WTC11 (cell line): ENCODE data around the gene CCDC88A. TPM values are rescaled to one million over a fixed set of nuclear protein-coding genes. Genes with fewer than 3 reads are reported as not detected.
"Not testable (repeated sequence)": the region's sequence is repeated elsewhere in the genome, so short reads cannot be mapped to it uniquely, and the experiment has no call there.

ENCODE experiments used
- ATAC-seq: fragments of 200-7000 bp; cut with Tn5 transposase; 2 replicates; pipeline ENCODE4 v1.10.0; 2021; ENCODE audit warnings: mild to moderate bottlenecking, moderate library complexity
- CTCF ChIA-PET: fragments of 300-600 bp; sonication (Branson Sonifier 250); formaldehyde crosslinking; loops from one replicate; lab custom pipeline; 2021; ENCODE audit warnings: antibody characterized with exemption; lab: Charles Lee
- POLR2A ChIA-PET: fragments of 350-600 bp; sonication (Branson Sonifier 250); formaldehyde crosslinking; loops from one replicate; lab custom pipeline; 2021; ENCODE audit warnings: antibody characterized with exemption; lab: Charles Lee
- DNase-seq: peaks from one replicate; pipeline ENCODE4 v3.0.0; 2021; ENCODE audit warnings: low spot score
- H3K27ac Mint-ChIP-seq: 2 replicates; pipeline ENCODE4 v1.8.0; 2021; ENCODE audit warnings: mixed read lengths
- H3K27me3 Mint-ChIP-seq: 2 replicates; pipeline ENCODE4 v1.8.0; 2021; ENCODE audit warnings: low read depth, mild to moderate bottlenecking, moderate library complexity, mixed read lengths
- H3K36me3 Mint-ChIP-seq: 2 replicates; pipeline ENCODE4 v1.8.0; 2021; ENCODE audit warnings: mixed read lengths
- H3K4me1 Mint-ChIP-seq: 2 replicates; pipeline ENCODE4 v1.8.0; 2022; ENCODE audit warnings: mixed read lengths
- H3K4me3 Mint-ChIP-seq: 2 replicates; pipeline ENCODE4 v1.8.0; 2021; ENCODE audit warnings: mild to moderate bottlenecking, moderate library complexity, mixed read lengths
- H3K9me3 Mint-ChIP-seq: 2 replicates; pipeline ENCODE4 v1.8.0; 2021; ENCODE audit warnings: mixed read lengths
- ATF6 ChIP-seq: sonication (generic); formaldehyde crosslinking; IDR thresholded peaks from 2 replicates; pipeline ENCODE4 v1.8.1; 2023; ENCODE audit warnings: mild to moderate bottlenecking, missing genetic modification reagents
- CREB1 ChIP-seq: sonication (generic); formaldehyde crosslinking; IDR thresholded peaks from 2 replicates; pipeline ENCODE4 v1.8.0; 2023; ENCODE audit warnings: mild to moderate bottlenecking, missing genetic modification reagents
- CTCF ChIP-seq: fragments of 200-600 bp; IDR thresholded peaks from 2 replicates; pipeline ENCODE4 v1.8.0; 2022; ENCODE audit warnings: antibody characterized with exemption
- E2F1 ChIP-seq: sonication (generic); formaldehyde crosslinking; IDR thresholded peaks from 2 replicates; pipeline ENCODE4 v1.8.0; 2022; ENCODE audit warnings: mild to moderate bottlenecking, missing genetic modification reagents
- E2F5 ChIP-seq: sonication (generic); formaldehyde crosslinking; IDR thresholded peaks from 2 replicates; pipeline ENCODE4 v1.8.1; 2022; ENCODE audit warnings: mild to moderate bottlenecking, moderate library complexity, missing genetic modification reagents
- FOXP1 ChIP-seq: sonication (generic); formaldehyde crosslinking; IDR thresholded peaks from 2 replicates; pipeline ENCODE4 v1.8.0; 2022; ENCODE audit warnings: missing genetic modification reagents, mild to moderate bottlenecking, moderate library complexity, borderline replicate concordance
- PRDM15 ChIP-seq: sonication (generic); formaldehyde crosslinking; IDR thresholded peaks from 2 replicates; pipeline ENCODE4 v1.8.0; 2022; ENCODE audit warnings: missing genetic modification reagents
- PRRX2 ChIP-seq: fragments of 250-450 bp; sonication (Bioruptor Pico); IDR thresholded peaks from 2 replicates; pipeline ENCODE4 v1.8.0; 2021; ENCODE audit warnings: mild to moderate bottlenecking
- RELA ChIP-seq: sonication (generic); formaldehyde crosslinking; IDR thresholded peaks from 2 replicates; pipeline ENCODE4 v1.8.1; 2022; ENCODE audit warnings: missing genetic modification reagents, mild to moderate bottlenecking, borderline replicate concordance
- RORB ChIP-seq: fragments of 250-450 bp; sonication (Bioruptor Pico); IDR thresholded peaks from 2 replicates; pipeline ENCODE4 v1.9.0; 2021; ENCODE audit warnings: mild to moderate bottlenecking
- SOX15 ChIP-seq: fragments of 250-450 bp; sonication (Bioruptor Pico); IDR thresholded peaks from 2 replicates; pipeline ENCODE4 v1.9.0; 2021; ENCODE audit warnings: mild to moderate bottlenecking
- SP1 ChIP-seq: sonication (generic); formaldehyde crosslinking; conservative IDR thresholded peaks from 2 replicates; pipeline ENCODE4 v1.8.1; 2022; ENCODE audit warnings: missing genetic modification reagents
- TEAD4 ChIP-seq: sonication (generic); formaldehyde crosslinking; IDR thresholded peaks from 2 replicates; pipeline ENCODE4 v1.8.0; 2022; ENCODE audit warnings: mild to moderate bottlenecking, missing genetic modification reagents
- ZBTB43 ChIP-seq: sonication (generic); formaldehyde crosslinking; IDR thresholded peaks from 2 replicates; pipeline ENCODE4 v1.8.1; 2023; ENCODE audit warnings: mild to moderate bottlenecking, missing genetic modification reagents
- ZNF281 ChIP-seq: sonication (generic); formaldehyde crosslinking; IDR thresholded peaks from 2 replicates; pipeline ENCODE4 v1.8.0; 2023; ENCODE audit warnings: mild to moderate bottlenecking, missing genetic modification reagents
- ZNF423 ChIP-seq: fragments of 250-450 bp; sonication (Bioruptor Pico); IDR thresholded peaks from 2 replicates; pipeline ENCODE4 v2.1.2; 2022; ENCODE audit warnings: mild to moderate bottlenecking, moderate library complexity
- total RNA-seq: library from RNA; stranded (reverse); gene quantifications from 3 replicates; pipeline ENCODE4 v1.2.3, GENCODE V29; 2021

Gene CCDC88A
- total RNA-seq, 1 experiment from 2014 or later, result 97.5 TPM

GRCh38 chr2:55242617-55243016 is 177.0 kb downstream of the CCDC88A start:
- peaks cover 34% of the 10 kb centered on the region for H3K36me3 Mint-ChIP-seq
- POLR2A ChIA-PET, result no interaction called here
- H3K9me3 Mint-ChIP-seq, result no peaks in the 10 kb centered on the region
- ATAC-seq (no peak), DNase-seq (no peak)
- H3K27ac Mint-ChIP-seq, result no peak overlapping the region
- H3K27me3 Mint-ChIP-seq, result no peaks in the 10 kb centered on the region
- H3K4me3 Mint-ChIP-seq, result no peak overlapping the region
- TF ChIP-seq CTCF, result no peak
- TF ChIP-seq ATF6 (CRISPR knock-in tag), result no peak
- no peak for TF ChIP-seq CREB1 (CRISPR knock-in tag)
- TF ChIP-seq SP1 (CRISPR knock-in tag), result no peak
- TF ChIP-seq E2F5 (CRISPR knock-in tag), result no peak
- no peak for TF ChIP-seq PRDM15 (CRISPR knock-in tag)
- TF ChIP-seq ZBTB43, result no peak
- TF ChIP-seq RELA (CRISPR knock-in tag), result no peak
- TF ChIP-seq FOXP1, result no peak
- no peak for TF ChIP-seq PRRX2 (CRISPR knock-in tag)
- TF ChIP-seq E2F1 (CRISPR knock-in tag), result no peak
- TF ChIP-seq ZNF281 (CRISPR knock-in tag), result no peak
- no peak for TF ChIP-seq TEAD4 (CRISPR knock-in tag)
- TF ChIP-seq ZNF423 (CRISPR knock-in tag), result no peak
- no peak for TF ChIP-seq SOX15 (CRISPR knock-in tag)
- no peak for TF ChIP-seq RORB (CRISPR knock-in tag)
- TF ChIP-seq, all 79 proteins: peak for 0
- no peaks in the 10 kb centered on the region for H3K4me1 Mint-ChIP-seq
- CTCF ChIA-PET, result no interaction called here

GRCh38 chr2:55241582-55241981 is 178.1 kb downstream of the CCDC88A start:
- H3K36me3 Mint-ChIP-seq, result peaks cover 30% of the 10 kb centered on the region
- ATAC-seq, CTCF ChIA-PET, H3K9me3 Mint-ChIP-seq, DNase-seq, H3K27me3 Mint-ChIP-seq, H3K27ac Mint-ChIP-seq, POLR2A ChIA-PET, H3K4me1 Mint-ChIP-seq, H3K4me3 Mint-ChIP-seq: not testable (repeated sequence)
